GM18499 (cell line): ENCODE results near the gene CTXN3.
"Not testable (repeated sequence)": the region's sequence is repeated elsewhere in the genome, so short reads cannot be mapped to it uniquely, and the experiment has no call there.

ENCODE experiments used
- ATAC-seq: cut with Tn5 transposase; IDR thresholded peaks from one replicate; pipeline ENCODE4 v1.9.1; 2021; ENCODE audit warnings: moderate number of reproducible peaks; ENCODE audit not compliant: insufficient read depth, unreplicated experiment

The CTXN3 gene

GRCh38 chr5:127650022-127650421 lies 1.1 kb downstream of the CTXN3 start:
- ATAC-seq: no peak

DNA sequence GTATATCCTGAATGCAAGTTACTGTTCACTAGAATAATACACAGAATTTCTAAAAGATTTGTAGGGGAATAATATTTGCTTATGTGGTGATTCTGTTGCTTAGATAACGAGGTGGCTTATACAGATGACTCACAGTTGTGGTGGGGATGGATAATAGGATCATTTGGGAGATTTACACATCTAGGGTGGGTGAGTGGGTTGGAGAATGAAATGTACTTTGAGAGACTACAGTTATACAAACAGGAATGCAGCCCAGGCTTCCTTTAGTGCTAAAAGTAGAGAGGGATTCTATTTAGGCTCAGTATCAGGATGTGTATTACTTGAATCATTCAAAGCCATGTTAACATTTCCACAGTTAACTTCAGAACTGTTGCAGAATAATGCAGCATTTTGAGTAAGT lies 1.8 kb downstream of the CTXN3 start:
- no peak for ATAC-seq

DNA sequence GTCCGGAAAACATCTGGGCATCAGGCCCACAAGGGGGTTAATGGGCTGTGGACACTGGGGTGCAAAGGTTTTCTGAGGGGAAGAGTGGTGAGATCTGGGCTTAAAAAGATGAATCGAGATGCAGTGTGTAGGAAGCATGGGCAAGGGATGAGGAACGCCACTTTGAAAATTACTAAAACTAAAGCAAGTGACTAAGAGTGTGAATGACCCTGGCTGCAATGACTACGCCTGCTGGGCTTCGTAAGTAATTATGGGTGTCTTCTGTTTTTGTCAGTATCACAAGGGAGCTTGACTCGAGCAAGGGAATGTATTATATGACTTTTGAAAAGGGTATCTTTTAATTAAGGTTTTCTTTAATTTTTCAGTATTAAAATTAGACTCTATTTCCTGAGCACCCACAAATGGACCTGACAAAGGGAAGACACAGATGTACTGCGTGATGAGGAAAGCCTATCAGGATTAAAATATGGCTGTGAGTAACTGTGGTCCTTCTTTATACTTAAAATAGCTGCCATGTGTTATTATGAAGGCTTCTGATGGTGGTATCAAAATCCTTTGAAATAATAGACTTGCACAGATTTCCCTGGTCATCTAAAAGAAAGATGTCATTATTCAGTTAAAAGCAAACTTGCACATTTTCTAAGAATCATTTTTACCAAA lies 4.2 kb downstream of the CTXN3 start:
- no peak for ATAC-seq

DNA sequence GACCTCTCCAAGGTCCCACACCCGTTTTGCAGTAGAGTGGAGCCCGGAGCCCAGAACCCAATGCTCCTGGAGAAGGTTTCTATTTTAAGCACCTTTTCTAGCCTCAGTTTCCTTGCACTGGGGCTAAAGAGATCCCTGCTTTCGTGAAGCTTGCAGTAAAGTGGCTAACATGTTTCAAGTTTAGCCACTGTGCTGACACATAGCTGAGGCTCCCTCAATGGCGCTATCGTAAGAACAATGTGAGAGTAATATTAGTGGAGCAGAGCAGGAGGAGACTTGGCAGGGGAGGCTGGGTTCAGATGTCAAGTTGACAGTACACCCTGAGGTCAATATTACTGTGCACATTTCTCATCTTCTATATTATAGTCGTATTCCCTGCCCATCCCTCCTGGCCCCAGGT lies 7.9 kb downstream of the CTXN3 start:
- no peak for ATAC-seq

- ATAC-seq: no peak
Observed at GRCh38 chr5:127660047-127660733, 11.3 kb downstream of the CTXN3 start.

GRCh38 chr5:127664093-127664492 lies 15.2 kb downstream of the CTXN3 start:
- ATAC-seq: no peak

- no peak for ATAC-seq
Observed at GRCh38 chr5:127665641-127666040, 16.8 kb downstream of the CTXN3 start.

DNA sequence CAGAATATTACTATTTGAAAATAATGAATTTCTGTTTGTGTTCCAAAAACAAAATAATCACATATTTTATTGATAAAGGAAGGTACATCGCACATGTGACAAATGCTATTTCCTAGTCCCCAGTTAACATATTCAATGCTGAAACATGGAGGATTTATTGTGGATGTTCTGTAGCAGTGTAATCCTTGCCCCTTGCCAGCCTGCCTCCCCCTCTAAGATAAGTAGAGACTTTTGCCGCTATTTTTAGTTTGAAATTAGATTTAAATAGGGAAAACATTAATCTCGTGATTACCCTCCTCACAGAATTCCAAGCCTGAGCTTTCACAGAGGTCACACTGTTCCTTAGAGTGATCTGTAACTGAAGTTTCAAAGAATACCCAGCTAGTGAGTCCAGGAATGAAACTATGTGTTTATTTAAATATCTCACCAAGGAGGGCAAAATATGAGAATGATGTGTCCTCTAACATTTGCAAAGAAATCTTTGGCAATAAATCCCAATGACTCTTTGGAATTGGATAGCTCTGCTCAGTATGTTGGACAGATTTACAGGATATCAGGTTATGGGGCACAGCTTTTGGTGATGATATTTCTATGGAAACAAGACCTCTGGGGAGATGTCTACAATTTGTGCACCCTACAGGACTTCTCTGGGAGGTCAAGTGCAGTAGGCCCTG lies 17.3 kb downstream of the CTXN3 start:
- no peak for ATAC-seq

- no peak for ATAC-seq
Observed at GRCh38 chr5:127667926-127668325, 19.0 kb downstream of the CTXN3 start.

DNA sequence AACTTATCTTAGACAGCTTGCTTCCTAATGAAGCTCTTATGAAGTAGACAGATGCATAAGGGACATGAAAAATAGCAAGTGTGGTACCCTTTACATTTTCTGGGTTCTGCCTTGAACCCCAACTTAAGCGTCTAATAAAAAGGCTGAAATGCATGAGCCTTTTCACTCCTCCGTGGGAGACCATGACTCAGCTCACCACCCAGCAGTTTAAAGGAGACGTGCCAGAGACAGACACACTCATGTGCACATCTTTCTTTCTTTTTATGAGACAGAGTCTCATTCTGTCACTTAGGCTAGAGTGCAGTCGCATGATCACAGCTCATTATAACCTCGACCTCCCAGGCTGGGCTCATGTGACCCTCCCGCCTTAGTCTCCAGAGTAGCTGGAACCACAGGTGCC lies 22.3 kb downstream of the CTXN3 start:
- ATAC-seq: no peak

DNA sequence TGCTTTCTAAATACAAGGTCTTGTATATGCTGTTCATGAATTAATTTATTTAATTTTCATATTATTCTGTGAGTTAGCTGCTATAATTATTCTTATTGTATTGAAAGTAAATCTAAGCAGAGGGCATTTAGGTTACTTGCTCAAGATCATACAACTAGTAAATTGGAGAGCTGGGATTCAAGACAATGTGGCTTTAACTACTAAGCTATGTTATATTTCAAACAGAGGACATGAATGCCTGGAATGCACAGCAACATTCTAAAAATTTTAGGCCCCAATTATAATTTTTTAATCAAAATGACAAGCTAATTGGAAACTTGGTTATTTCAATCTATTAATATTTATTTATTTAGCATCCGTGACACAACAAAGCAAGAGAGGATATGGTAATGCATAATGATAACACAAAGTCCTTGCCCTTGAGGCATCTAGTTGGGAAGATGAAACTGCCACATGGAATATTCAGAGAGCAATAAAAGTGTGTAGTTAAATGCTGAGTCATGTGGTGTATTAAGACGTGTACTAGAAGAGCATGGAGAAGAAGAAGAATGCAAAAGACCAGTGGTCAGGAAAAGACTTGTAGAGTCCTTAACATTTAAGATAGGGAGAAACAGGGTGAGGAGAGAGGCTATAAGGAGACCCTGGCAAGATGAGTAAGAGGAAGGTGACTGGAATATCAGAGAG lies 24.4 kb downstream of the CTXN3 start:
- no peak for ATAC-seq

DNA sequence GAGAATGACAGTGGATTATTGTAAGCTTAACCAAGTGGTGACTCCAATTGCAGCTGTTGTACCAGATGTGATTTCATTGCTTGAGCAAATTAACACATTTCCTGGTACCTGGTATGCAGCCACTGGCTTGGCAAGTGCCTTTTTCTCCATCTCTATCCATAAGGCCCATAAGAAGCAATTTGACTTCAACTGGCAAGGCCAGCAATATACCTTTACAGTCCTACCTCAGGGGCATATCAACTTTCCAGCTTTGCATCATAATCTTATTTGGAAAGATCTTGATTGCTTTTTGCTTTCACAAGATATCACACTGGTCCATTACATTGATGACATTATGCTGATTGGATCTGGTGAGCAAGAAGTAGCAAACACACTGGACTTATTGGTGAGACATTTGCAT lies 28.1 kb downstream of the CTXN3 start:
- not testable (repeated sequence) for ATAC-seq

DNA sequence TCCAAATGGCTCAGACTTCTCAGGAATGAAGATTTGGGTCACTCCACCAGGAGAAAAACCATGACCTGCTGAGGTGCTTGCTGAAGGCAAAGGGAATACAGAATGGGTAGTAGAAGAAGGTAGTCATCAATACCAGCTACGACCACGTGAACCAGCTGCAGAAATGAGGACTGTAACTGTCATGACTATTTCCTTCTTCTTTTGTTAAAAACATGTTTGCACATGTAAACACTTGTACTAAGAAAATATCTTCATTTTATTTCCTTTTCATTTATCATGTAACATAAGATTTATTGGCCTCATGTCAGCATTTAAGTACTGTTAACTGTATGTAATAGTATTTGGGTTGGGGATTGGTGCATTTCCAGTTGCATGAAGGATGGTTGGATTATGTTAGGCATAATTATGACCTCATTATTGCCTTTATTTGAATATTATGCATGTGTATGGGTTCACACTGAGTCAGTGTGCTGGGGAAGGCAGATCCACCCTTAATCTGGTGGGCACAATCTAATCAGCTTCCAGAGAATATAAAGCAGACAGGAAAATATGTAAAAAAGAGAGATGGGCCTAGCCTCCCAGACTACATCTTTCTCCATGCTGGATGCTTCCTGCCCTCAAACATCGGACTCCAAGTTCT lies 30.9 kb downstream of the CTXN3 start:
- ATAC-seq: not testable (repeated sequence)

- ATAC-seq: no peak
Observed at GRCh38 chr5:127680595-127680994, 31.7 kb downstream of the CTXN3 start.

- no peak for ATAC-seq
Observed at GRCh38 chr5:127683008-127683407, 34.1 kb downstream of the CTXN3 start.

GRCh38 chr5:127684726-127685467 lies 36.0 kb downstream of the CTXN3 start:
- no peak for ATAC-seq

- no peak for ATAC-seq
Observed at GRCh38 chr5:127685662-127686061, 36.8 kb downstream of the CTXN3 start.

GRCh38 chr5:127686424-127686823 lies 37.5 kb downstream of the CTXN3 start:
- ATAC-seq: no peak

- ATAC-seq: no peak
Observed at GRCh38 chr5:127694518-127695171, 45.8 kb downstream of the CTXN3 start.
